ENCODE results near the gene CAPN5. TPM values are rescaled to one million over a fixed set of nuclear protein-coding genes. Genes with fewer than 3 reads are reported as not detected.

Gene CAPN5
- total and polyA plus RNA-seq, 2 of the 13 experiments (the other 11 are each of a cell fraction or from before 2014, with no cell fraction given): 0.27 to 1.2 TPM

DNA sequence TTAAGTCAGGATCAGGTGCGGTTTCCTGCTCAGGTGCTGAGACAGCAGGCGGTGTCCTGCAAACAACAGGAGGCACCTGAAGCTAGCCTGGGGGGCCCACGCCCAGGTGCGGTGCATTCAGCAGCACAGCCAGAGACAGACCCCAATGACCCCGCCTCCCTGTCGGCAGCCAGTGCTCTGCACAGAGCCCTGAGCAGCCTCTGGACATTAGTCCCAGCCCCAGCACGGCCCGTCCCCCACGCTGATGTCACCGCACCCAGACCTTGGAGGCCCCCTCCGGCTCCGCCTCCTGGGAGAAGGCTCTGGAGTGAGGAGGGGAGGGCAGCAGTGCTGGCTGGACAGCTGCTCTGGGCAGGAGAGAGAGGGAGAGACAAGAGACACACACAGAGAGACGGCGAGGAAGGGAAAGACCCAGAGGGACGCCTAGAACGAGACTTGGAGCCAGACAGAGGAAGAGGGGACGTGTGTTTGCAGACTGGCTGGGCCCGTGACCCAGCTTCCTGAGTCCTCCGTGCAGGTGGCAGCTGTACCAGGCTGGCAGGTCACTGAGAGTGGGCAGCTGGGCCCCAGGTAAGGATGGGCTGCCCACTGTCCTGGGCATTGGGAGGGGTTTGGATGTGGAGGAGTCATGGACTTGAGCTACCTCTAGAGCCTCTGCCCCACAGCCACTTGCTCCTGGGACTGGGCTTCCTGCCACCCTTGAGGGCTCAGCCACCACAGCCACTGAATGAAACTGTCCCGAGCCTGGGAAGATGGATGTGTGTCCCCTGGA is 61.3 kb downstream of the CAPN5 start, which contains the start of gene MYO7A (continued):
- TF ChIP-seq, protein P1, sequence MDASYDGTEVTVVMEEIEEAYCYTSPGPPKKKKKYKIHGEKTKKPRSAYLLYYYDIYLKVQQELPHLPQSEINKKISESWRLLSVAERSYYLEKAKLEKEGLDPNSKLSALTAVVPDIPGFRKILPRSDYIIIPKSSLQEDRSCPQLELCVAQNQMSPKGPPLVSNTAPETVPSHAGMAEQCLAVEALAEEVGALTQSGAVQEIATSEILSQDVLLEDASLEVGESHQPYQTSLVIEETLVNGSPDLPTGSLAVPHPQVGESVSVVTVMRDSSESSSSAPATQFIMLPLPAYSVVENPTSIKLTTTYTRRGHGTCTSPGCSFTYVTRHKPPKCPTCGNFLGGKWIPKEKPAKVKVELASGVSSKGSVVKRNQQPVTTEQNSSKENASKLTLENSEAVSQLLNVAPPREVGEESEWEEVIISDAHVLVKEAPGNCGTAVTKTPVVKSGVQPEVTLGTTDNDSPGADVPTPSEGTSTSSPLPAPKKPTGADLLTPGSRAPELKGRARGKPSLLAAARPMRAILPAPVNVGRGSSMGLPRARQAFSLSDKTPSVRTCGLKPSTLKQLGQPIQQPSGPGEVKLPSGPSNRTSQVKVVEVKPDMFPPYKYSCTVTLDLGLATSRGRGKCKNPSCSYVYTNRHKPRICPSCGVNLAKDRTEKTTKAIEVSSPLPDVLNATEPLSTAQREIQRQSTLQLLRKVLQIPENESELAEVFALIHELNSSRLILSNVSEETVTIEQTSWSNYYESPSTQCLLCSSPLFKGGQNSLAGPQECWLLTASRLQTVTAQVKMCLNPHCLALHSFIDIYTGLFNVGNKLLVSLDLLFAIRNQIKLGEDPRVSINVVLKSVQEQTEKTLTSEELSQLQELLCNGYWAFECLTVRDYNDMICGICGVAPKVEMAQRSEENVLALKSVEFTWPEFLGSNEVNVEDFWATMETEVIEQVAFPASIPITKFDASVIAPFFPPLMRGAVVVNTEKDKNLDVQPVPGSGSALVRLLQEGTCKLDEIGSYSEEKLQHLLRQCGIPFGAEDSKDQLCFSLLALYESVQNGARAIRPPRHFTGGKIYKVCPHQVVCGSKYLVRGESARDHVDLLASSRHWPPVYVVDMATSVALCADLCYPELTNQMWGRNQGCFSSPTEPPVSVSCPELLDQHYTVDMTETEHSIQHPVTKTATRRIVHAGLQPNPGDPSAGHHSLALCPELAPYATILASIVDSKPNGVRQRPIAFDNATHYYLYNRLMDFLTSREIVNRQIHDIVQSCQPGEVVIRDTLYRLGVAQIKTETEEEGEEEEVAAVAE (CRISPR knock-in tag; IDR thresholded peaks at IDR 0.05; ENCODE audit: borderline replicate concordance): 0 out of 2 replicates have a peak, but pooled peaks have one; percentile 34
- TF ChIP-seq, protein P2, sequence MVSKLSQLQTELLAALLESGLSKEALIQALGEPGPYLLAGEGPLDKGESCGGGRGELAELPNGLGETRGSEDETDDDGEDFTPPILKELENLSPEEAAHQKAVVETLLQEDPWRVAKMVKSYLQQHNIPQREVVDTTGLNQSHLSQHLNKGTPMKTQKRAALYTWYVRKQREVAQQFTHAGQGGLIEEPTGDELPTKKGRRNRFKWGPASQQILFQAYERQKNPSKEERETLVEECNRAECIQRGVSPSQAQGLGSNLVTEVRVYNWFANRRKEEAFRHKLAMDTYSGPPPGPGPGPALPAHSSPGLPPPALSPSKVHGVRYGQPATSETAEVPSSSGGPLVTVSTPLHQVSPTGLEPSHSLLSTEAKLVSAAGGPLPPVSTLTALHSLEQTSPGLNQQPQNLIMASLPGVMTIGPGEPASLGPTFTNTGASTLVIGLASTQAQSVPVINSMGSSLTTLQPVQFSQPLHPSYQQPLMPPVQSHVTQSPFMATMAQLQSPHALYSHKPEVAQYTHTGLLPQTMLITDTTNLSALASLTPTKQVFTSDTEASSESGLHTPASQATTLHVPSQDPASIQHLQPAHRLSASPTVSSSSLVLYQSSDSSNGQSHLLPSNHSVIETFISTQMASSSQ (IDR thresholded peaks at IDR 0.05; ENCODE audit: low read depth): no peak
- TF ChIP-seq, protein P2 (CRISPR knock-in tag; IDR thresholded peaks at IDR 0.05; ENCODE audit: borderline replicate concordance): no peak
- TF ChIP-seq PAX8 (CRISPR knock-in tag; IDR thresholded peaks at IDR 0.05; ENCODE audit: borderline replicate concordance) (no peak), CREM (IDR thresholded peaks at IDR 0.05) (0 out of 2 replicates have a peak, but pooled peaks have one; percentile 28), CREM (CRISPR knock-in tag; IDR thresholded peaks at IDR 0.05) (no peak), GPN1 (CRISPR knock-in tag; IDR thresholded peaks at IDR 0.05; ENCODE audit: borderline replicate concordance) (no peak)
- TF ChIP-seq, protein P3, sequence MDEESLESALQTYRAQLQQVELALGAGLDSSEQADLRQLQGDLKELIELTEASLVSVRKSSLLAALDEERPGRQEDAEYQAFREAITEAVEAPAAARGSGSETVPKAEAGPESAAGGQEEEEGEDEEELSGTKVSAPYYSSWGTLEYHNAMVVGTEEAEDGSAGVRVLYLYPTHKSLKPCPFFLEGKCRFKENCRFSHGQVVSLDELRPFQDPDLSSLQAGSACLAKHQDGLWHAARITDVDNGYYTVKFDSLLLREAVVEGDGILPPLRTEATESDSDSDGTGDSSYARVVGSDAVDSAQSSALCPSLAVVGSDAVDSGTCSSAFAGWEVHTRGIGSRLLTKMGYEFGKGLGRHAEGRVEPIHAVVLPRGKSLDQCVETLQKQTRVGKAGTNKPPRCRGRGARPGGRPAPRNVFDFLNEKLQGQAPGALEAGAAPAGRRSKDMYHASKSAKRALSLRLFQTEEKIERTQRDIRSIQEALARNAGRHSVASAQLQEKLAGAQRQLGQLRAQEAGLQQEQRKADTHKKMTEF (CRISPR knock-in tag; IDR thresholded peaks at IDR 0.05): peak; percentile 45; the same call in 1 of the 2 replicates
- TF ChIP-seq, protein P4, sequence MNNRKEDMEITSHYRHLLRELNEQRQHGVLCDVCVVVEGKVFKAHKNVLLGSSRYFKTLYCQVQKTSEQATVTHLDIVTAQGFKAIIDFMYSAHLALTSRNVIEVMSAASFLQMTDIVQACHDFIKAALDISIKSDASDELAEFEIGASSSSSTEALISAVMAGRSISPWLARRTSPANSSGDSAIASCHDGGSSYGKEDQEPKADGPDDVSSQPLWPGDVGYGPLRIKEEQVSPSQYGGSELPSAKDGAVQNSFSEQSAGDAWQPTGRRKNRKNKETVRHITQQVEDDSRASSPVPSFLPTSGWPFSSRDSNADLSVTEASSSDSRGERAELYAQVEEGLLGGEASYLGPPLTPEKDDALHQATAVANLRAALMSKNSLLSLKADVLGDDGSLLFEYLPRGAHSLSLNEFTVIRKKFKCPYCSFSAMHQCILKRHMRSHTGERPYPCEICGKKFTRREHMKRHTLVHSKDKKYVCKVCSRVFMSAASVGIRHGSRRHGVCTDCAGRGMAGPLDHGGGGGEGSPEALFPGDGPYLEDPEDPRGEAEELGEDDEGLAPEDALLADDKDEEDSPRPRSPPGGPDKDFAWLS (CRISPR knock-in tag; IDR thresholded peaks at IDR 0.05; ENCODE audit: borderline replicate concordance): no peak
- TF ChIP-seq, protein P5, sequence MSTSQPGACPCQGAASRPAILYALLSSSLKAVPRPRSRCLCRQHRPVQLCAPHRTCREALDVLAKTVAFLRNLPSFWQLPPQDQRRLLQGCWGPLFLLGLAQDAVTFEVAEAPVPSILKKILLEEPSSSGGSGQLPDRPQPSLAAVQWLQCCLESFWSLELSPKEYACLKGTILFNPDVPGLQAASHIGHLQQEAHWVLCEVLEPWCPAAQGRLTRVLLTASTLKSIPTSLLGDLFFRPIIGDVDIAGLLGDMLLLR (CRISPR knock-in tag; IDR thresholded peaks at IDR 0.05): no peak
- TF ChIP-seq, protein P6, sequence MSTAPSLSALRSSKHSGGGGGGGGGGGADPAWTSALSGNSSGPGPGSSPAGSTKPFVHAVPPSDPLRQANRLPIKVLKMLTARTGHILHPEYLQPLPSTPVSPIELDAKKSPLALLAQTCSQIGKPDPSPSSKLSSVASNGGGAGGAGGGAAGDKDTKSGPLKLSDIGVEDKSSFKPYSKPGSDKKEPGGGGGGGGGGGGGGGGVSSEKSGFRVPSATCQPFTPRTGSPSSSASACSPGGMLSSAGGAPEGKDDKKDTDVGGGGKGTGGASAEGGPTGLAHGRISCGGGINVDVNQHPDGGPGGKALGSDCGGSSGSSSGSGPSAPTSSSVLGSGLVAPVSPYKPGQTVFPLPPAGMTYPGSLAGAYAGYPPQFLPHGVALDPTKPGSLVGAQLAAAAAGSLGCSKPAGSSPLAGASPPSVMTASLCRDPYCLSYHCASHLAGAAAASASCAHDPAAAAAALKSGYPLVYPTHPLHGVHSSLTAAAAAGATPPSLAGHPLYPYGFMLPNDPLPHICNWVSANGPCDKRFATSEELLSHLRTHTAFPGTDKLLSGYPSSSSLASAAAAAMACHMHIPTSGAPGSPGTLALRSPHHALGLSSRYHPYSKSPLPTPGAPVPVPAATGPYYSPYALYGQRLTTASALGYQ (CRISPR knock-in tag; IDR thresholded peaks at IDR 0.05): no peak
- TF ChIP-seq, protein P7, sequence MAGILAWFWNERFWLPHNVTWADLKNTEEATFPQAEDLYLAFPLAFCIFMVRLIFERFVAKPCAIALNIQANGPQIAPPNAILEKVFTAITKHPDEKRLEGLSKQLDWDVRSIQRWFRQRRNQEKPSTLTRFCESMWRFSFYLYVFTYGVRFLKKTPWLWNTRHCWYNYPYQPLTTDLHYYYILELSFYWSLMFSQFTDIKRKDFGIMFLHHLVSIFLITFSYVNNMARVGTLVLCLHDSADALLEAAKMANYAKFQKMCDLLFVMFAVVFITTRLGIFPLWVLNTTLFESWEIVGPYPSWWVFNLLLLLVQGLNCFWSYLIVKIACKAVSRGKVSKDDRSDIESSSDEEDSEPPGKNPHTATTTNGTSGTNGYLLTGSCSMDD (CRISPR knock-in tag; IDR thresholded peaks at IDR 0.05): no peak

All from HepG2 (cell line).